ENCODE measurements around the gene WDR41.
"Not testable (repeated sequence)": the region's sequence is repeated elsewhere in the genome, so short reads cannot be mapped to it uniquely, and the experiment has no call there.

The WDR41 gene

GRCh38 chr5:77483682-77484081 lies 8.4 kb downstream of the WDR41 start:
- TF ChIP-seq CTCF (IDR thresholded peaks at IDR 0.05; ENCODE audit: low read depth, low read length) = no peak
- no peak for TF ChIP-seq EZH2phosphoT487 (IDR thresholded peaks at IDR 0.05; ENCODE audit: low read depth)
- Histone ChIP-seq H3K27me3 (ENCODE audit: low read depth, low read length) (no peaks in the 10 kb centered on the region), H2AFZ (ENCODE audit: low read depth, low read length) (no peak overlapping the region), H3K4me1 (ENCODE audit: low read length) (peaks cover 15% of the 10 kb centered on the region), H4K20me1 (ENCODE audit: insufficient read depth, low read length) (no peaks in the 10 kb centered on the region), H3K79me2 (ENCODE audit: low read length) (peaks cover 8% of the 10 kb centered on the region; the same call in 1 of the 2 replicates), H3K4me3 (ENCODE audit: low read length) (no peak overlapping the region), H3K9ac (ENCODE audit: low read length) (no peak overlapping the region), H3K4me2 (ENCODE audit: low read length) (peak overlapping the region; percentile 38), H3K9me3 (ENCODE audit: insufficient read depth, low read length) (no peaks in the 10 kb centered on the region), H3K36me3 (replicated peaks; ENCODE audit: low read depth, low read length) (peaks cover 43% of the 10 kb centered on the region), H3K27ac (ENCODE audit: low read length) (peak overlapping the region; percentile 41)

GRCh38 chr5:77475041-77475440 lies 17.1 kb downstream of the WDR41 start:
- H3K4me2 ChIP-seq (ENCODE audit: low read length); H3K9ac ChIP-seq (ENCODE audit: low read length); H4K20me1 ChIP-seq (ENCODE audit: insufficient read depth, low read length); H3K4me3 ChIP-seq (ENCODE audit: low read length); H2AFZ ChIP-seq (ENCODE audit: low read depth, low read length); H3K36me3 ChIP-seq (replicated peaks; ENCODE audit: low read depth, low read length); H3K9me3 ChIP-seq (ENCODE audit: insufficient read depth, low read length); H3K79me2 ChIP-seq (ENCODE audit: low read length); H3K27ac ChIP-seq (ENCODE audit: low read length); H3K4me1 ChIP-seq (ENCODE audit: low read length); H3K27me3 ChIP-seq (ENCODE audit: low read depth, low read length): not testable (repeated sequence)

GRCh38 chr5:77468875-77469274 lies 23.2 kb downstream of the WDR41 start:
- H3K27ac ChIP-seq (ENCODE audit: low read length); H3K27me3 ChIP-seq (ENCODE audit: low read depth, low read length); H3K4me2 ChIP-seq (ENCODE audit: low read length); H3K79me2 ChIP-seq (ENCODE audit: low read length); H3K4me3 ChIP-seq (ENCODE audit: low read length); H2AFZ ChIP-seq (ENCODE audit: low read depth, low read length); H3K9ac ChIP-seq (ENCODE audit: low read length); H3K9me3 ChIP-seq (ENCODE audit: insufficient read depth, low read length); H3K4me1 ChIP-seq (ENCODE audit: low read length); H4K20me1 ChIP-seq (ENCODE audit: insufficient read depth, low read length): not testable (repeated sequence)
- H3K36me3 ChIP-seq (replicated peaks; ENCODE audit: low read depth, low read length) = peaks cover 12% of the 10 kb centered on the region

GRCh38 chr5:77463905-77464304 lies 28.2 kb downstream of the WDR41 start:
- no peaks in the 10 kb centered on the region for H3K9me3 ChIP-seq (ENCODE audit: insufficient read depth, low read length)
- H2AFZ ChIP-seq (ENCODE audit: low read depth, low read length) = no peak overlapping the region
- no peak overlapping the region for H3K4me2 ChIP-seq (ENCODE audit: low read length)
- H3K36me3 ChIP-seq (replicated peaks; ENCODE audit: low read depth, low read length) = peaks cover 9% of the 10 kb centered on the region
- no peak overlapping the region for H3K27ac ChIP-seq (ENCODE audit: low read length)
- no peaks in the 10 kb centered on the region for H3K27me3 ChIP-seq (ENCODE audit: low read depth, low read length)
- H3K4me3 ChIP-seq (ENCODE audit: low read length) = no peak overlapping the region
- no peaks in the 10 kb centered on the region for H4K20me1 ChIP-seq (ENCODE audit: insufficient read depth, low read length)
- peaks cover 3% of the 10 kb centered on the region; the same call in 1 of the 2 replicates for H3K79me2 ChIP-seq (ENCODE audit: low read length)
- TF ChIP-seq EZH2phosphoT487 (IDR thresholded peaks at IDR 0.05; ENCODE audit: low read depth) (no peak), CTCF (IDR thresholded peaks at IDR 0.05; ENCODE audit: low read depth, low read length) (no peak)
- no peaks in the 10 kb centered on the region; the same call in 1 of the 2 replicates for H3K4me1 ChIP-seq (ENCODE audit: low read length)
- no peak overlapping the region for H3K9ac ChIP-seq (ENCODE audit: low read length)

- H3K79me2 ChIP-seq (ENCODE audit: low read length) = no peaks in the 10 kb centered on the region
- no peak overlapping the region for H3K4me3 ChIP-seq (ENCODE audit: low read length)
- H3K4me1 ChIP-seq (ENCODE audit: low read length) = no peaks in the 10 kb centered on the region; the same call in 1 of the 2 replicates
- no peaks in the 10 kb centered on the region for H4K20me1 ChIP-seq (ENCODE audit: insufficient read depth, low read length)
- H3K9ac ChIP-seq (ENCODE audit: low read length) = no peak overlapping the region
- no peaks in the 10 kb centered on the region for H3K27me3 ChIP-seq (ENCODE audit: low read depth, low read length)
- no peak overlapping the region for H2AFZ ChIP-seq (ENCODE audit: low read depth, low read length)
- no peak overlapping the region for H3K4me2 ChIP-seq (ENCODE audit: low read length)
- no peak for TF ChIP-seq CTCF (IDR thresholded peaks at IDR 0.05; ENCODE audit: low read depth, low read length)
- H3K9me3 ChIP-seq (ENCODE audit: insufficient read depth, low read length) = no peaks in the 10 kb centered on the region
- H3K27ac ChIP-seq (ENCODE audit: low read length) = no peak overlapping the region
- H3K36me3 ChIP-seq (replicated peaks; ENCODE audit: low read depth, low read length) = peaks cover 3% of the 10 kb centered on the region
These were observed 30.8 kb downstream of the WDR41 start for GRCh38 chr5:77461287-77461686.

Data from OCI-LY3 (cell line).